HG03025 (cell line): ENCODE measurements around the gene SCYGR5.
"Not testable (repeated sequence)": the region's sequence is repeated elsewhere in the genome, so short reads cannot be mapped to it uniquely, and the experiment has no call there.

Source experiments
- ATAC-seq: cut with Tn5 transposase; IDR thresholded peaks from one replicate; pipeline ENCODE4 v1.9.1; 2021; ENCODE audit warnings: mild to moderate bottlenecking, moderate library complexity; ENCODE audit not compliant: unreplicated experiment, low FRiP score

The SCYGR5 gene

GRCh38 chr2:227671170-227671905 is 4.7 kb downstream of the SCYGR5 start:
- ATAC-seq: no peak

GRCh38 chr2:227673620-227674019 is 7.0 kb downstream of the SCYGR5 start:
- ATAC-seq: not testable (repeated sequence)

GRCh38 chr2:227674485-227674884 is 7.9 kb downstream of the SCYGR5 start:
- ATAC-seq: no peak

- ATAC-seq: no peak
These were observed 11.3 kb downstream of the SCYGR5 start for GRCh38 chr2:227677928-227678327.

- ATAC-seq: no peak
These were observed 17.7 kb downstream of the SCYGR5 start for GRCh38 chr2:227684258-227684657.

- ATAC-seq: no peak
These were observed 20.6 kb downstream of the SCYGR5 start for GRCh38 chr2:227687189-227687588.

GRCh38 chr2:227696990-227697679 is 30.5 kb downstream of the SCYGR5 start:
- no peak for ATAC-seq

GRCh38 chr2:227701556-227701955 is 35.0 kb downstream of the SCYGR5 start:
- no peak for ATAC-seq

- ATAC-seq: no peak
These were observed 36.7 kb downstream of the SCYGR5 start for GRCh38 chr2:227703280-227703732.

- no peak for ATAC-seq
These were observed 37.4 kb downstream of the SCYGR5 start for GRCh38 chr2:227703961-227704360.

GRCh38 chr2:227706859-227707258 is 40.3 kb downstream of the SCYGR5 start:
- no peak for ATAC-seq

- ATAC-seq: no peak
These were observed 40.8 kb downstream of the SCYGR5 start for GRCh38 chr2:227707390-227707789.

- no peak for ATAC-seq
These were observed 44.4 kb downstream of the SCYGR5 start for GRCh38 chr2:227710986-227711385.

- ATAC-seq: no peak
These were observed 46.7 kb downstream of the SCYGR5 start for GRCh38 chr2:227713291-227713690.

GRCh38 chr2:227716501-227716900 is 49.9 kb downstream of the SCYGR5 start:
- no peak for ATAC-seq
